Astrocyte (in vitro differentiated cells and primary cell): ENCODE results near the gene PLS1.

Experiments
- EZH2 ChIP-seq: IDR thresholded peaks from 2 replicates; pipeline ENCODE4 v1.6.1; 2012; ENCODE audit warnings: mild to moderate bottlenecking, low read length, inconsistent platforms; ENCODE audit not compliant: insufficient read depth
- TF ChIP-seq, protein P1 (sequence below): IDR thresholded peaks from 2 replicates; pipeline ENCODE4 v1.5.1; 2011; ENCODE audit warnings: low read depth, mild to moderate bottlenecking, inconsistent platforms, low read length, moderate library complexity; ENCODE audit not compliant: insufficient read depth

DNA sequence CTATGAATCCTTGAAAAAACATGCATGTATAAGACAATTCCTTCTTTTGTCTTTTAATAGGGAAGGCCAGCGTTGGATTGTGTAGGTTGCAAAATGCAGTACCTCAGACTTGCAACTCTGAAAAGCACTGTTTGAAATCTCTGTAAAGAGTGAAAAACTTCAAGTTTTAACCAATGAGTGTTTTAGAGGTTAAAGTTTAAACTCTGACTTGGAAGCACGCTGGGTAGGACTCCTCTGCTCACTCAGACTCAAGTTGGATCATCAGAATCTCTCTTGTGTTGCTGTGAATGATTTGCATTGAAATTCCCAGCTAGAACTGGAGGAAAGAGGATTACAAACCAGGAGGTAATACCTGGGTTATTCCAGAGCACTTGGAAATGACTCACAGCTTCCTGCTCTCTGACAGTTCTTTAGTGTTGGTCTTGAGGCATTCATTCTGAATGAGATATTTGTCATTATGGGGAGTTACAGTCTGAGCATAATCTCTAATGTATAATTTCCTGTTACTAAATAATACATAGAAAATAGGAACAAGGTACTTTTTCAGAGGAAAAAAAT is 49.1 kb downstream of the PLS1 start:
- TF ChIP-seq, protein P1, sequence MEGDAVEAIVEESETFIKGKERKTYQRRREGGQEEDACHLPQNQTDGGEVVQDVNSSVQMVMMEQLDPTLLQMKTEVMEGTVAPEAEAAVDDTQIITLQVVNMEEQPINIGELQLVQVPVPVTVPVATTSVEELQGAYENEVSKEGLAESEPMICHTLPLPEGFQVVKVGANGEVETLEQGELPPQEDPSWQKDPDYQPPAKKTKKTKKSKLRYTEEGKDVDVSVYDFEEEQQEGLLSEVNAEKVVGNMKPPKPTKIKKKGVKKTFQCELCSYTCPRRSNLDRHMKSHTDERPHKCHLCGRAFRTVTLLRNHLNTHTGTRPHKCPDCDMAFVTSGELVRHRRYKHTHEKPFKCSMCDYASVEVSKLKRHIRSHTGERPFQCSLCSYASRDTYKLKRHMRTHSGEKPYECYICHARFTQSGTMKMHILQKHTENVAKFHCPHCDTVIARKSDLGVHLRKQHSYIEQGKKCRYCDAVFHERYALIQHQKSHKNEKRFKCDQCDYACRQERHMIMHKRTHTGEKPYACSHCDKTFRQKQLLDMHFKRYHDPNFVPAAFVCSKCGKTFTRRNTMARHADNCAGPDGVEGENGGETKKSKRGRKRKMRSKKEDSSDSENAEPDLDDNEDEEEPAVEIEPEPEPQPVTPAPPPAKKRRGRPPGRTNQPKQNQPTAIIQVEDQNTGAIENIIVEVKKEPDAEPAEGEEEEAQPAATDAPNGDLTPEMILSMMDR = no peak
- TF ChIP-seq EZH2 = no peak
